IMR-90 (cell line): Measurements from ENCODE around the gene RORC. TPM values are rescaled to one million over a fixed set of nuclear protein-coding genes. Genes with fewer than 3 reads are reported as not detected.

ENCODE experiments used
- ATAC-seq: fragments of 200-7000 bp; cut with Tn5 transposase; 2 replicates; pipeline ENCODE4 v1.9.1; 2020; ENCODE audit warnings: low read depth, mild to moderate bottlenecking, moderate library complexity
- BruUV-seq: library from RNA; stranded (reverse); fragments of 400-500 nt; replicated peaks from 2 replicates; lab custom pipeline; 2021; lab: Mats Ljungman, UMichigan
- CTCF ChIA-PET: fragments of 300-600 bp; formaldehyde crosslinking; extraction: SDS; loops from one replicate; lab custom pipeline; 2021; ENCODE audit warnings: antibody characterized with exemption; lab: Yijun Ruan, JAX
- POLR2A ChIA-PET: fragments of 300-600 bp; sonication (Branson Sonifier 250); formaldehyde crosslinking; loops from one replicate; lab custom pipeline; 2022; ENCODE audit warnings: antibody characterized with exemption; ENCODE audit not compliant: unreplicated experiment; lab: Charles Lee
- DNase-seq: peaks from one replicate; pipeline ENCODE4 v3.0.0; 2013
- H2AFZ ChIP-seq: replicated peaks from 2 replicates; pipeline ENCODE3; 2013; ENCODE audit warnings: low read length, mild to moderate bottlenecking; ENCODE audit not compliant: poor library complexity
- H2AK5ac ChIP-seq: 2 replicates; pipeline ENCODE4 v1.6.1; 2013; ENCODE audit warnings: low read depth, low read length, inconsistent platforms
- H2AK9ac ChIP-seq: replicated peaks from 2 replicates; pipeline ENCODE3; 2013; ENCODE audit warnings: mild to moderate bottlenecking, low read depth, low read length, moderate library complexity; ENCODE audit not compliant: poor library complexity
- H2BK120ac ChIP-seq: 2 replicates; pipeline ENCODE4 v1.6.1; 2013; ENCODE audit warnings: low read depth, low read length, inconsistent platforms
- H2BK15ac ChIP-seq: 3 replicates; pipeline ENCODE4 v1.6.1; 2013; ENCODE audit warnings: low read depth, low read length, inconsistent platforms
- H2BK20ac ChIP-seq: 2 replicates; pipeline ENCODE4 v1.6.1; 2013; ENCODE audit warnings: low read depth, mild to moderate bottlenecking, inconsistent platforms, low read length, moderate library complexity
- H2BK5ac ChIP-seq: 2 replicates; pipeline ENCODE4 v1.6.1; 2013; ENCODE audit warnings: mild to moderate bottlenecking, low read depth, low read length, inconsistent platforms; ENCODE audit not compliant: poor library complexity, severe bottlenecking
- H3K14ac ChIP-seq: replicated peaks from 2 replicates; pipeline ENCODE4 v1.6.1; 2013; ENCODE audit warnings: low read depth, low read length, inconsistent platforms
- H3K18ac ChIP-seq: 2 replicates; pipeline ENCODE4 v1.6.1; 2013; ENCODE audit warnings: low read depth, low read length, control low read depth
- H3K23ac ChIP-seq: 2 replicates; pipeline ENCODE4 v1.6.1; 2013; ENCODE audit warnings: low read depth, low read length, inconsistent platforms
- H3K27ac ChIP-seq: 2 replicates; pipeline ENCODE4 v1.5.1; 2013; ENCODE audit warnings: mild to moderate bottlenecking, control low read depth, low read length; ENCODE audit not compliant: insufficient read depth
- H3K27me3 ChIP-seq: 2 replicates; pipeline ENCODE4 v1.6.1; 2013; ENCODE audit warnings: low read length; ENCODE audit not compliant: control insufficient read depth, insufficient read depth
- H3K36me3 ChIP-seq: 2 replicates; pipeline ENCODE4 v1.6.1; 2013; ENCODE audit warnings: low read length, mixed read lengths; ENCODE audit not compliant: control insufficient read depth, insufficient read depth
- H3K4ac ChIP-seq: 2 replicates; pipeline ENCODE4 v1.6.1; 2013; ENCODE audit warnings: low read depth, low read length, inconsistent platforms
- H3K4me1 ChIP-seq: 2 replicates; pipeline ENCODE4 v1.6.1; 2013; ENCODE audit warnings: low read length, mixed read lengths; ENCODE audit not compliant: control insufficient read depth, insufficient read depth
- H3K4me2 ChIP-seq: 2 replicates; pipeline ENCODE4 v1.6.1; 2013; ENCODE audit warnings: low read depth, mild to moderate bottlenecking, control low read depth, low read length, moderate library complexity
- H3K4me3 ChIP-seq: 2 replicates; pipeline ENCODE4 v1.5.1; 2013; ENCODE audit warnings: low read depth, mild to moderate bottlenecking, control low read depth, low read length, moderate library complexity; ENCODE audit not compliant: insufficient read depth
- H3K56ac ChIP-seq: 2 replicates; pipeline ENCODE4 v1.6.1; 2013; ENCODE audit warnings: low read length, inconsistent platforms; ENCODE audit not compliant: insufficient read depth; ENCODE audit errors: extremely low read depth
- H3K79me1 ChIP-seq, 2 experiments: 2 replicates each; pipeline ENCODE4 v1.6.1; 2013; ENCODE audit warnings: low read length in 2 of 2, inconsistent platforms in 1 of 2, low read depth in 1 of 2
- H3K9ac ChIP-seq: 2 replicates; pipeline ENCODE4 v1.6.1; 2013; ENCODE audit warnings: low read depth, low read length, control low read depth
- H3K9me1 ChIP-seq: 2 replicates; pipeline ENCODE4 v1.6.1; 2013; ENCODE audit warnings: low read length, inconsistent platforms; ENCODE audit not compliant: insufficient read depth
- H3K9me3 ChIP-seq: 2 replicates; pipeline ENCODE4 v1.6.1; 2013; ENCODE audit warnings: low read length; ENCODE audit not compliant: control insufficient read depth, insufficient read depth
- H4K20me1 ChIP-seq: 2 replicates; pipeline ENCODE4 v1.6.1; 2013; ENCODE audit warnings: low read length, inconsistent platforms; ENCODE audit not compliant: insufficient read depth
- H4K5ac ChIP-seq: 2 replicates; pipeline ENCODE4 v1.6.1; 2013; ENCODE audit warnings: mild to moderate bottlenecking, low read depth, low read length, control low read depth
- H4K8ac ChIP-seq, 2 experiments: 2 replicates each; pipeline ENCODE4 v1.6.1; 2013; ENCODE audit warnings: low read depth in 2 of 2, low read length in 2 of 2, control low read depth in 1 of 2, inconsistent platforms in 1 of 2
- H4K91ac ChIP-seq: 2 replicates; pipeline ENCODE4 v1.6.1; 2013; ENCODE audit warnings: low read depth, low read length, inconsistent platforms; ENCODE audit not compliant: insufficient read depth
- CEBPB ChIP-seq: IDR thresholded peaks from 2 replicates; pipeline ENCODE4 v1.6.1; 2012; ENCODE audit warnings: low read depth, low read length, improper control_type of control experiment
- CHD1 ChIP-seq: IDR thresholded peaks from 2 replicates; pipeline ENCODE4 v1.6.1; 2012; ENCODE audit warnings: low read depth, low read length, improper control_type of control experiment
- FOS ChIP-seq: fragments of 150-350 bp; IDR thresholded peaks from 2 replicates; pipeline ENCODE4 v1.6.1; 2016; ENCODE audit warnings: low read depth, low read length
- MXI1 ChIP-seq: IDR thresholded peaks from 2 replicates; pipeline ENCODE4 v1.6.1; 2012; ENCODE audit warnings: low read depth, mild to moderate bottlenecking, low read length, moderate library complexity, borderline replicate concordance
- NFE2L2 ChIP-seq: fragments of 150-350 bp; IDR thresholded peaks from 2 replicates; pipeline ENCODE4 v1.6.1; 2016; ENCODE audit warnings: low read depth, mild to moderate bottlenecking, low read length
- RAD21 ChIP-seq: IDR thresholded peaks from 2 replicates; pipeline ENCODE4 v1.6.1; 2012; ENCODE audit warnings: low read length, improper control_type of control experiment
- RCOR1 ChIP-seq: IDR thresholded peaks from 2 replicates; pipeline ENCODE4 v1.6.1; 2012; ENCODE audit warnings: mild to moderate bottlenecking, low read length, improper control_type of control experiment; ENCODE audit not compliant: insufficient replicate concordance
- RFX5 ChIP-seq: IDR thresholded peaks from 2 replicates; pipeline ENCODE4 v1.8.0; 2012; ENCODE audit warnings: low read depth, mild to moderate bottlenecking, low read length, moderate library complexity
- WGBS, 2 experiments: methylation state at CpG; one replicate each; pipeline versions ENCODE4 v1.1.5 to v1.1.7; 2013; ENCODE audit warnings: missing lambda C conversion rate in 2 of 2; ENCODE audit not compliant: insufficient read length in 1 of 2; ENCODE audit errors: extremely low coverage in 2 of 2; 5-methylcytosine and 5-hydroxymethylcytosine counted together
- dilution Hi-C: fragments of 300-500 bp; cut with HindIII; formaldehyde crosslinking; loops from one replicate; pipeline ENCODE4 v1.14.3; 2018; ENCODE audit warnings: low sequenced_read_pairs; ENCODE audit not compliant: unreplicated experiment
- in situ Hi-C: fragments of 300-500 bp; cut with MboI; formaldehyde crosslinking; loops from 3 replicates; pipeline ENCODE4 v1.14.3; 2019; ENCODE audit warnings: low sequenced_read_pairs, inconsistent platforms, mixed read lengths
- intact Hi-C: fragments of 100-400 bp; cut with micrococcal nuclease; formaldehyde crosslinking; loops from 2 replicates; pipeline ENCODE4 v1.10.0; 2022
- polyA plus RNA-seq, 3 experiments: library from polyadenylated mRNA; depleted of rRNA; stranded (reverse); fragments of >200 nt; gene quantifications; 2 replicates each; pipeline ENCODE4 v1.2.3, GENCODE V29; 2012; ENCODE audit warnings: low replicate concordance in 1 of 3
- total RNA-seq: library from RNA; depleted of rRNA; stranded (reverse); fragments of >200 nt; gene quantifications from 2 replicates; pipeline ENCODE4 v1.2.3, GENCODE V29; 2012
- TF ChIP-seq, protein P1 (sequence below): fragments of 150-350 bp; IDR thresholded peaks from 2 replicates; pipeline ENCODE4 v1.6.1; 2017; ENCODE audit warnings: mild to moderate bottlenecking, antibody characterized with exemption, low read length, low read depth

Gene RORC
- total and polyA plus RNA-seq, 2 of the 4 experiments (the other 2 are of a cell fraction): not detected

GRCh38 chr1:151807131-151807530 is 24.5 kb downstream of the RORC start:
- Histone ChIP-seq H2AFZ (no peak overlapping the region), H3K23ac (no peak overlapping the region), H4K91ac (no peak overlapping the region), H2AK5ac (no peak overlapping the region), H3K9me3 (no peaks in the 10 kb centered on the region), H3K14ac (no peak overlapping the region), H3K4ac (no peak overlapping the region), H4K8ac (no peak overlapping the region), H3K4me3 (no peak overlapping the region), H3K79me1 (no peaks in the 10 kb centered on the region), H2AK9ac (no peak overlapping the region), H3K18ac (no peak overlapping the region), H3K4me1 (no peaks in the 10 kb centered on the region), H2BK120ac (no peak overlapping the region), H3K36me3 (no peaks in the 10 kb centered on the region), H2BK15ac (no peak overlapping the region), H2BK20ac (no peak overlapping the region), H2BK5ac (no peak overlapping the region), H3K27me3 (peaks cover 79% of the 10 kb centered on the region), H3K9me1 (no peaks in the 10 kb centered on the region; the same call in 1 of the 2 replicates), H3K9ac (no peak overlapping the region), H4K20me1 (no peaks in the 10 kb centered on the region), H3K27ac (no peak overlapping the region), H4K5ac (no peak overlapping the region), H3K56ac (no peak overlapping the region), H3K4me2 (no peak overlapping the region)
- intact Hi-C loops (no loop called here), dilution Hi-C loops (no loop called here), in situ Hi-C loops (no loop called here)
- TF ChIP-seq RAD21 (no peak), FOS (no peak), RFX5 (no peak), MXI1 (no peak), RCOR1 (no peak), CEBPB (no peak), CHD1 (no peak), NFE2L2 (no peak)
- TF ChIP-seq, protein P1, sequence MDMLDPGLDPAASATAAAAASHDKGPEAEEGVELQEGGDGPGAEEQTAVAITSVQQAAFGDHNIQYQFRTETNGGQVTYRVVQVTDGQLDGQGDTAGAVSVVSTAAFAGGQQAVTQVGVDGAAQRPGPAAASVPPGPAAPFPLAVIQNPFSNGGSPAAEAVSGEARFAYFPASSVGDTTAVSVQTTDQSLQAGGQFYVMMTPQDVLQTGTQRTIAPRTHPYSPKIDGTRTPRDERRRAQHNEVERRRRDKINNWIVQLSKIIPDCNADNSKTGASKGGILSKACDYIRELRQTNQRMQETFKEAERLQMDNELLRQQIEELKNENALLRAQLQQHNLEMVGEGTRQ: no peak
- DNase-seq: no peak
- ChIA-PET POLR2A (no interaction called here), CTCF (no interaction called here)
- no TSS peak for BruUV-seq
- 58% methylated on average over 4 of the region's 5 CpGs; no CpG with 5 or more reads in 1 of the 2 experiments for WGBS, 2 experiments
- ATAC-seq: no peak
